K562 (cell line): ENCODE data around the gene XRRA1.
"Not testable (repeated sequence)": the region's sequence is repeated elsewhere in the genome, so short reads cannot be mapped to it uniquely, and the experiment has no call there.

Source experiments
- CTCF ChIP-seq, 3 experiments: IDR thresholded peaks in 2 of 3; conservative IDR thresholded peaks in 1 of 3; 2 replicates each; pipeline ENCODE4 v1.5.1; 2011 to 2012; ENCODE audit warnings: low read length in 3 of 3, mild to moderate bottlenecking in 3 of 3, control low read depth in 2 of 3, improper control_type of control experiment in 1 of 3, inconsistent platforms in 1 of 3, low read depth in 1 of 3, mixed read lengths in 1 of 3, moderate library complexity in 1 of 3; ENCODE audit not compliant: insufficient read depth in 2 of 3
- FOS ChIP-seq: IDR thresholded peaks from 3 replicates; pipeline ENCODE4 v1.6.1; 2011; ENCODE audit not compliant: insufficient read length; ENCODE audit errors: extremely low read depth
- GATA2 ChIP-seq: sonication (generic); formaldehyde crosslinking; IDR thresholded peaks from 2 replicates; pipeline ENCODE4 v1.4.0; 2020; ENCODE audit warnings: mild to moderate bottlenecking, missing genetic modification reagents
- ID3 ChIP-seq, 2 experiments: fragments of 250-450 bp in 1 of 2; fragments of 450-650 bp in 1 of 2; sonication (Bioruptor Pico) in 1 of 2; IDR thresholded peaks; 2 replicates each; pipeline versions ENCODE4 v1.6.1 to v1.8.0; 2016 to 2021; ENCODE audit warnings: mild to moderate bottlenecking in 2 of 2, moderate library complexity in 2 of 2, missing compliant biosample characterization in 1 of 2, missing genetic modification characterization in 1 of 2
- RAD21 ChIP-seq, 2 experiments: fragments of 250-450 bp in 1 of 2; fragments of 450-650 bp in 1 of 2; sonication (Bioruptor Pico) in 1 of 2; formaldehyde crosslinking in 1 of 2; IDR thresholded peaks in 1 of 2; conservative IDR thresholded peaks in 1 of 2; 2 replicates each; pipeline versions ENCODE4 v1.4.0 to v1.8.0; 2020 to 2022; ENCODE audit warnings: mild to moderate bottlenecking in 2 of 2, moderate library complexity in 1 of 2
- TF ChIP-seq, protein P1 (sequence below), 2 experiments: fragments of 450-650 bp; formaldehyde crosslinking in 1 of 2; IDR thresholded peaks; 2 replicates each; pipeline versions ENCODE4 v1.4.0 to v1.6.1; 2014 to 2020; ENCODE audit warnings: mild to moderate bottlenecking in 2 of 2, borderline replicate concordance in 1 of 2, low read depth in 1 of 2
- TF ChIP-seq, protein P2 (sequence below): fragments of 250-450 bp; sonication (Bioruptor Pico); IDR thresholded peaks from 2 replicates; pipeline ENCODE4 v1.5.0; 2021

- TF ChIP-seq, protein P1, sequence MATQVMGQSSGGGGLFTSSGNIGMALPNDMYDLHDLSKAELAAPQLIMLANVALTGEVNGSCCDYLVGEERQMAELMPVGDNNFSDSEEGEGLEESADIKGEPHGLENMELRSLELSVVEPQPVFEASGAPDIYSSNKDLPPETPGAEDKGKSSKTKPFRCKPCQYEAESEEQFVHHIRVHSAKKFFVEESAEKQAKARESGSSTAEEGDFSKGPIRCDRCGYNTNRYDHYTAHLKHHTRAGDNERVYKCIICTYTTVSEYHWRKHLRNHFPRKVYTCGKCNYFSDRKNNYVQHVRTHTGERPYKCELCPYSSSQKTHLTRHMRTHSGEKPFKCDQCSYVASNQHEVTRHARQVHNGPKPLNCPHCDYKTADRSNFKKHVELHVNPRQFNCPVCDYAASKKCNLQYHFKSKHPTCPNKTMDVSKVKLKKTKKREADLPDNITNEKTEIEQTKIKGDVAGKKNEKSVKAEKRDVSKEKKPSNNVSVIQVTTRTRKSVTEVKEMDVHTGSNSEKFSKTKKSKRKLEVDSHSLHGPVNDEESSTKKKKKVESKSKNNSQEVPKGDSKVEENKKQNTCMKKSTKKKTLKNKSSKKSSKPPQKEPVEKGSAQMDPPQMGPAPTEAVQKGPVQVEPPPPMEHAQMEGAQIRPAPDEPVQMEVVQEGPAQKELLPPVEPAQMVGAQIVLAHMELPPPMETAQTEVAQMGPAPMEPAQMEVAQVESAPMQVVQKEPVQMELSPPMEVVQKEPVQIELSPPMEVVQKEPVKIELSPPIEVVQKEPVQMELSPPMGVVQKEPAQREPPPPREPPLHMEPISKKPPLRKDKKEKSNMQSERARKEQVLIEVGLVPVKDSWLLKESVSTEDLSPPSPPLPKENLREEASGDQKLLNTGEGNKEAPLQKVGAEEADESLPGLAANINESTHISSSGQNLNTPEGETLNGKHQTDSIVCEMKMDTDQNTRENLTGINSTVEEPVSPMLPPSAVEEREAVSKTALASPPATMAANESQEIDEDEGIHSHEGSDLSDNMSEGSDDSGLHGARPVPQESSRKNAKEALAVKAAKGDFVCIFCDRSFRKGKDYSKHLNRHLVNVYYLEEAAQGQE (IDR thresholded peaks at IDR 0.05; ENCODE audit: borderline replicate concordance) = not testable (repeated sequence)
- TF ChIP-seq, protein P1 (CRISPR knock-in tag; IDR thresholded peaks at IDR 0.05; ENCODE audit: low read depth) = not testable (repeated sequence)
- TF ChIP-seq FOS; GATA2 (CRISPR knock-in tag); RAD21 (CRISPR knock-in tag; conservative IDR thresholded peaks at IDR 0.05 in 1 of 2, IDR thresholded peaks at IDR 0.05 in 1 of 2); CTCF (IDR thresholded peaks at IDR 0.05 in 2 of 3, conservative IDR thresholded peaks at IDR 0.05 in 1 of 3; ENCODE audit: insufficient read depth in 2 of 3, low read depth in 1 of 3, low read length in 3 of 3); ID3 (CRISPR knock-in tag; IDR thresholded peaks at IDR 0.05); ID3 (tag; IDR thresholded peaks at IDR 0.05): not testable (repeated sequence)
- TF ChIP-seq, protein P2, sequence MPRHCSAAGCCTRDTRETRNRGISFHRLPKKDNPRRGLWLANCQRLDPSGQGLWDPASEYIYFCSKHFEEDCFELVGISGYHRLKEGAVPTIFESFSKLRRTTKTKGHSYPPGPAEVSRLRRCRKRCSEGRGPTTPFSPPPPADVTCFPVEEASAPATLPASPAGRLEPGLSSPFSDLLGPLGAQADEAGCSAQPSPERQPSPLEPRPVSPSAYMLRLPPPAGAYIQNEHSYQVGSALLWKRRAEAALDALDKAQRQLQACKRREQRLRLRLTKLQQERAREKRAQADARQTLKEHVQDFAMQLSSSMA (CRISPR knock-in tag) = not testable (repeated sequence)
These were observed 41.3 kb upstream of the XRRA1 start for GRCh38 chr11:74990150-74990549.
